ENCODE data around the gene BMAL1. TPM values are rescaled to one million over a fixed set of nuclear protein-coding genes. Genes with fewer than 3 reads are reported as not detected.

Gene BMAL1
- total and polyA plus RNA-seq, 2 donors (not counting 1 experiment from before 2014, with no cell fraction given), result 10.7 to 11.2 TPM

DNA sequence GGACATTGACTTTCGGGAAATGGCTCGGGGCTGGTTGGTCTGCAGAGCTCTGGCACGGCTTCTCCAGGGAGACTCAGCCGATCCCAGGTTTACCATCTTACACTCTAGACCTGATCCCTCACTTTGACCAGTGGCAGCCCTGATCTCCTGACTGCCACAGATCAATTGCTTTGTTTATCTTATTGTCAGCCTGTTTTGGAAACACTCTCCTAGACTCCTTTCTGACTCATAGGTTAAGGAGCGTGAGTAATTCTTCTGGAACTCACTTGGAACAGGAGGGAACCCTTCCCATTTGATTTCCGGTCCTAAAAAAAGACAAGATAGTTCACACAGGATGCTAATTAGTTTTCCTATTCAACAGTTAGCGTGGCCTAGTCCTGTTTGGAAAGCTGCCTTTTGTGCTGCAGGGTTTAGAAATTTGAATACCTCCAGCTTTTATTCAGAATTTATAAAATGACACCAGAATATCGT lies 16.0 kb upstream of the BMAL1 start:
- Histone ChIP-seq H3K4me3 (replicated peaks in 1 of 4; ENCODE audit: control extremely low read depth in 1 of 4, insufficient read depth in 1 of 4, low read depth in 3 of 4, low read length in 4 of 4) (no peak overlapping the region), H4K20me1 (ENCODE audit: control insufficient read depth, extremely low read depth, insufficient read depth, low read length) (no peaks in the 10 kb centered on the region), H3K9ac (ENCODE audit: insufficient read depth, low read length) (peak overlapping the region; percentile 9), H3K4me1 (ENCODE audit: control insufficient read depth, extremely low read depth, insufficient read depth, low read length) (peaks cover 20% of the 10 kb centered on the region), H3K4me2 (ENCODE audit: extremely low read depth, insufficient read depth, low read length) (peak overlapping the region; percentile 61), H3K79me2 (ENCODE audit: control insufficient read depth, insufficient read depth, low read length) (no peaks in the 10 kb centered on the region), H3K36me3 (ENCODE audit: control insufficient read depth, insufficient read depth, low read length) (no peaks in the 10 kb centered on the region), H3K9me3 (ENCODE audit: control insufficient read depth, insufficient read depth, low read depth, low read length) (no peaks in the 10 kb centered on the region), H3K27me3 (ENCODE audit: control insufficient read depth, insufficient read depth, low read length) (no peaks in the 10 kb centered on the region), H2AFZ (ENCODE audit: low read length) (no peak overlapping the region), H3K27ac (ENCODE audit: insufficient read depth, low read length) (peak overlapping the region; percentile 90)
- peak; percentile 80 to 87 for DNase-seq (ENCODE audit: low read depth in 2 of 2)
- no peak for TF ChIP-seq EZH2 (IDR thresholded peaks at IDR 0.05; ENCODE audit: low read length, missing control alignments)
- TF ChIP-seq, protein P1, sequence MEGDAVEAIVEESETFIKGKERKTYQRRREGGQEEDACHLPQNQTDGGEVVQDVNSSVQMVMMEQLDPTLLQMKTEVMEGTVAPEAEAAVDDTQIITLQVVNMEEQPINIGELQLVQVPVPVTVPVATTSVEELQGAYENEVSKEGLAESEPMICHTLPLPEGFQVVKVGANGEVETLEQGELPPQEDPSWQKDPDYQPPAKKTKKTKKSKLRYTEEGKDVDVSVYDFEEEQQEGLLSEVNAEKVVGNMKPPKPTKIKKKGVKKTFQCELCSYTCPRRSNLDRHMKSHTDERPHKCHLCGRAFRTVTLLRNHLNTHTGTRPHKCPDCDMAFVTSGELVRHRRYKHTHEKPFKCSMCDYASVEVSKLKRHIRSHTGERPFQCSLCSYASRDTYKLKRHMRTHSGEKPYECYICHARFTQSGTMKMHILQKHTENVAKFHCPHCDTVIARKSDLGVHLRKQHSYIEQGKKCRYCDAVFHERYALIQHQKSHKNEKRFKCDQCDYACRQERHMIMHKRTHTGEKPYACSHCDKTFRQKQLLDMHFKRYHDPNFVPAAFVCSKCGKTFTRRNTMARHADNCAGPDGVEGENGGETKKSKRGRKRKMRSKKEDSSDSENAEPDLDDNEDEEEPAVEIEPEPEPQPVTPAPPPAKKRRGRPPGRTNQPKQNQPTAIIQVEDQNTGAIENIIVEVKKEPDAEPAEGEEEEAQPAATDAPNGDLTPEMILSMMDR (conservative IDR thresholded peaks at IDR 0.05 in 1 of 2, IDR thresholded peaks at IDR 0.05 in 1 of 2; ENCODE audit: low read depth in 1 of 2, low read length in 2 of 2), result no peak

DNA sequence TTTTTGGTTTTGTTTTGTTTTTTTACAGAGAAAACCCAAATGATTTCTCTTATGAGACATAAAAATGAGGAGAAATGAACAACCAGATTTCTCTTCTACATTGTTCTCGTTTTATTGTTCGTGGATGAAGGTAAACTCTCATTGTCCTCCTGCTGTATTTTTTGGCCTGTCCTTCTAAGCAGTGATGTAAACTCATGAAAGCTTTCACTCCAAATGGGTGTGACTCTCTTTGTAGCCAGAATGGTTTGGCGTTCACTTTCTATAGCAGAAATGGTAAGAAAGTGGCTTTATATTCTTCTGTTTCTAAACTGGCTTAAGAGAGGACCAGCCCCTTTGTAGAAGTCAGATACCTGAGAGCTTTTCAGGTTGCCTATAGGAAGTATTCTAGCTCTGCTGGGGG lies 15.5 kb upstream of the BMAL1 start:
- no peak overlapping the region for H3K4me3 ChIP-seq (replicated peaks in 1 of 4; ENCODE audit: control extremely low read depth in 1 of 4, insufficient read depth in 1 of 4, low read depth in 3 of 4, low read length in 4 of 4)
- no peak overlapping the region for H3K9ac ChIP-seq (ENCODE audit: insufficient read depth, low read length)
- no peaks in the 10 kb centered on the region for H3K79me2 ChIP-seq (ENCODE audit: control insufficient read depth, insufficient read depth, low read length)
- no peak for TF ChIP-seq EZH2 (IDR thresholded peaks at IDR 0.05; ENCODE audit: low read length, missing control alignments)
- TF ChIP-seq, protein P1 (conservative IDR thresholded peaks at IDR 0.05 in 1 of 2, IDR thresholded peaks at IDR 0.05 in 1 of 2; ENCODE audit: low read depth in 1 of 2, low read length in 2 of 2), result no peak
- no peaks in the 10 kb centered on the region for H3K9me3 ChIP-seq (ENCODE audit: control insufficient read depth, insufficient read depth, low read depth, low read length)
- H4K20me1 ChIP-seq (ENCODE audit: control insufficient read depth, extremely low read depth, insufficient read depth, low read length), result no peaks in the 10 kb centered on the region
- no peaks in the 10 kb centered on the region for H3K27me3 ChIP-seq (ENCODE audit: control insufficient read depth, insufficient read depth, low read length)
- H2AFZ ChIP-seq (ENCODE audit: low read length), result no peak overlapping the region
- H3K4me1 ChIP-seq (ENCODE audit: control insufficient read depth, extremely low read depth, insufficient read depth, low read length), result peaks cover 20% of the 10 kb centered on the region
- H3K4me2 ChIP-seq (ENCODE audit: extremely low read depth, insufficient read depth, low read length), result peak overlapping the region; percentile 8
- no peaks in the 10 kb centered on the region for H3K36me3 ChIP-seq (ENCODE audit: control insufficient read depth, insufficient read depth, low read length)
- peak; percentile 9 to 55 for DNase-seq (ENCODE audit: low read depth in 2 of 2)
- peak overlapping the region; percentile 55 for H3K27ac ChIP-seq (ENCODE audit: insufficient read depth, low read length)

DNA sequence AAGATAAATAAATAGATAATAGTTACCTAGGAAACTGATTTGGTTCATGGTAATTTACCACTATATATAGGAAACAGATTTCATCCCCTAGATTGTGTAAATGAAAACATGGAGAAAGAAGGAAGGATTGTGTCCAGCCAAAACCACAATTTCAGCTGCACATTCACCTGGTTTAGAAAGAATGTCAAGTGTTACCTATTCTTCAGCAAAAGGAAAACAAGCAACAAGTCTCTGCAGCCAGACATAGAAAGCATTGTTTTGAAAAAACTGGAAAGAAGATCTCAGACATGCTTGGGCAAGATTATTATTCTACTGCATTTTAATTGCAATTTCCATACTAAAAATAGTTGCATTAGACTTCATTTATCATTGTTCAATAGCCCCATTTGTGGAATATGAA lies 8.8 kb upstream of the BMAL1 start:
- H3K36me3 ChIP-seq (ENCODE audit: control insufficient read depth, insufficient read depth, low read length), result no peaks in the 10 kb centered on the region
- no peak overlapping the region for H2AFZ ChIP-seq (ENCODE audit: low read length)
- no peaks in the 10 kb centered on the region for H4K20me1 ChIP-seq (ENCODE audit: control insufficient read depth, extremely low read depth, insufficient read depth, low read length)
- H3K79me2 ChIP-seq (ENCODE audit: control insufficient read depth, insufficient read depth, low read length), result no peaks in the 10 kb centered on the region
- H3K4me1 ChIP-seq (ENCODE audit: control insufficient read depth, extremely low read depth, insufficient read depth, low read length), result no peaks in the 10 kb centered on the region
- no peak for TF ChIP-seq EZH2 (IDR thresholded peaks at IDR 0.05; ENCODE audit: low read length, missing control alignments)
- TF ChIP-seq, protein P1 (conservative IDR thresholded peaks at IDR 0.05 in 1 of 2, IDR thresholded peaks at IDR 0.05 in 1 of 2; ENCODE audit: low read depth in 1 of 2, low read length in 2 of 2), result no peak
- no peak overlapping the region for H3K9ac ChIP-seq (ENCODE audit: insufficient read depth, low read length)
- no peaks in the 10 kb centered on the region for H3K27me3 ChIP-seq (ENCODE audit: control insufficient read depth, insufficient read depth, low read length)
- no peaks in the 10 kb centered on the region for H3K9me3 ChIP-seq (ENCODE audit: control insufficient read depth, insufficient read depth, low read depth, low read length)
- H3K27ac ChIP-seq (ENCODE audit: insufficient read depth, low read length), result no peak overlapping the region
- no peak overlapping the region for H3K4me3 ChIP-seq (replicated peaks in 1 of 4; ENCODE audit: control extremely low read depth in 1 of 4, insufficient read depth in 1 of 4, low read depth in 3 of 4, low read length in 4 of 4)
- DNase-seq (ENCODE audit: low read depth in 2 of 2), result no peak
- no peak overlapping the region for H3K4me2 ChIP-seq (ENCODE audit: extremely low read depth, insufficient read depth, low read length)

Measured in fibroblast of lung (primary cell).